ENCODE results near the gene BTBD2.
A peak's percentile ranks its signal among the peaks of the same experiment; 100 is the strongest.
"Not testable (repeated sequence)": the region's sequence is repeated elsewhere in the genome, so short reads cannot be mapped to it uniquely, and the experiment has no call there.

Gene BTBD2

DNA sequence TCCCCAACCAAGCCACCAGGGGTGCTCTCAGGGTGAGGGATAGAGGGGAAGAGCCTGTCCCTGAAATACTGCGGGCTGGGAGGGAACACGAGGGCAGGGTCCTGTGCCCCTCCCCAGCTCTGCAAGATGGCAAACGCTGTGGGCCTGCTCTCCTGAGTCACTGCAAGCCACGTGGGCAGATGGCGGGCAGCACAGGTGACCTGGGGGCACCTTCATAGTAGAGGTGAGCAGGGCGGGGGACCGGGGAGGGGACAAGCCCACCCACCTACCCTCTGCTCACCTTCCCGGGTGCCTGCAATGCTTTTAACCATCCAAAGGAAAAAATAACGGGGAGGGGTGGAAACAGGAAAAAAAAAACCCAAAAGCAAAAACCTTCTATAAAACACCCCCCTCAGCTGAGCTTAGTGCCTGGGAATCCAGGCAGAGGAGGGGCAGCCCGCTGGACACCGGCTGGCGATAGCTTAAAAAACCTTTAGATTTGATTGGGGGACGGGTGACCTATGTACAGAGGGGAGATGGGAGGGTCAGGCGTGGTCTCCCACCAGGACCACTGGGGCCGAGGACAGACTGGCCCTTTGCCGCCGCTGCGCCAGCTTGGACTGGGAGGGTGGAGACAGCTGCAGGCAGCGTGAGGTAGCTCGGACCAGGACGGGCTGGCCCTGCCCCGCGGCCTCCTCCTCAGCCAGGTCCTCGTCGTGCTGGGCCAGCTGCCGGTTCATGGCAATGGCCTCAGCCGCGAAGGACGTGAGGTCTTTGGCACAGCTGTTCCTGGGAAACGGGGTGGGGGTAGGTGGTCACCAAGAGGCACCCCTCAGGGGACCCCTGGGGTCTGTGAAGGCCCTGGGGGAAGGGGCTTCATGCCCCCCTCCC lies 23.8 kb upstream of the BTBD2 start:
- no peak for DNase-seq

DNA sequence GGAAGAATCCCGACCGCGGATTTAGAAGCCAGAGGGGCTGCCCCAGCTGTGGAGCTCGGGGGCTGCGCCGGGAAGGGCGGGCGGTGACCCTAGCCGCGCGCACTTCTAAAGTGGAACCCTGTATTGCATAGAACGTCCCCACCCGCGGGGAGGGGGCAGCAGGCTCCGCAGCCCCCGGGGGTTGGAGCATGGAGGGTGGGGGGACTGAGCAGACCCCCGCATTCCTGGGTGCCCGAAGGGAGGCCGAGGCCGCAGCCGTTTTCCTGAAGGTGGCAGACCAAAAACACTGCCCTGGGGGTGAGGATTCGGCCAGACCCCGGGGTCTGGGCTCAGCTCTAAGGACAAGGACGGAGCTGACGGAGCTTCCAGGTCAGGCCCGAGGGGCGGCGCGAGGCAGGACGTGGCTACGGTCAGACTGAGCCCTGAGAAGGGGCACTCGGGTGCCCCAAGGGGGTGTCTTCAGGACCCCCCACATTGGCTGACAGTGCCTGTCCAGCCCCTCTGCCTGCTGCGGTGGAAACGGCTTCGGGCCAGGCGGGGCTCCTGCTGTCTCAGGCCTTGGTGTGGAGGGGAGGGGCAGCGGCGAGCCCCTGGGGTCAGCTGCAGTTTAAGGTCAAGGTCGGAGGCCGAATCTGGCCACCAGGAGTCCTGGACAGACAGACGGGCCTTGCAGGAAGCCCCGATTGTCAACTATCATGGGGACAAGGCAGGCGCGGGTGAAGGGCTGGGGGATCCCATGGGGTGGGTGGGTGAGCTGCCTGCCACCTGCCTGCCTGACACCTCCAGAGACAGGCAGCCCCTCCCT lies 23.0 kb upstream of the BTBD2 start:
- no peak for DNase-seq

DNA sequence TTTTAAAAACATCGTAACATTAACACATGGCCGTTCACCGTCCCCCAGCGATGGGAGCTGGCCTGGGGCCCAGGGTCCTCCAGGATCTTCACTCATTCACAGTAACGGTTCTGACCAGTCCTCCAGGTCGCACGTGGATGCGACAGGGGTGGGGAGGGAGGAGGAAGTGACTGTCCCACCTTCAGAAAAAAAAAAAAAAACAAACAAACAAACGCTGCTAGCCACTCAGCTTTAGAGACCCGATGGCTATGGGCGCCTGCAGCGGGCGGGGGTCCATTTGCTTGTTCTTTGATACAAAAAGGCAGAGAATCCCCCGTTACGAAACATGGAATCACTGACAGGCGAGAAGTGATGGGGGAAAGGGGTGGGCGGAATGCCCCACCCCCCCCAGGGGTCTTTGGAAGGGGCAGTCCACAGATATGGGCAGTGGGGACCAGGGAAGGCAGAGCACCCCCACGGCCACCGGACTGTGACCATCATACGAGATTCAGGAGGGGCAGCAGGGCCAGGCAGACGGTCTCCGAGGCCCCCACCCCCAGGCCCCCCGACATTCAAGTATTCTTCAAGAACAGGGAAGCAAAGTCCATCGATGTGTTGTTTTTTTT lies 22.2 kb upstream of the BTBD2 start:
- DNase-seq: no peak

DNA sequence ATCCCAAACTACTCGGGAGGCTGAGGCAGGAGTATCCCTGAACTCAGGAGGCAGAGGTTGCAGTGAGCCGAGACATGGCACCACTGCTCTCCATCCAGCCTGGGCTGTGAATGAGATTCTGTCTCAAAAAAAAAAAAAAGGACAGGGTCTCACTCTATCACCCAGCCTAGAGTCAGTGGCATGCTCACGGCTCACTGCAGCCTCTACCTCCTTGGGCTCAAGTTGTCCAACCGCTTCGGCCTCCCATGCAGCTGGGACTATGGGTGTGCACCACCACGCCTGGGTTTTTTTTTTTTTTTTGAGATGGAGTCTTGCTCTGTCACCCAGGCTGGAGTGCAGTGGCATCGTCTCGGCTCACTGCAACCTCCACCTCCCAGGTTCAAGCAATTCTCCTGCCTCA lies 20.9 kb upstream of the BTBD2 start:
- DNase-seq: no peak

DNA sequence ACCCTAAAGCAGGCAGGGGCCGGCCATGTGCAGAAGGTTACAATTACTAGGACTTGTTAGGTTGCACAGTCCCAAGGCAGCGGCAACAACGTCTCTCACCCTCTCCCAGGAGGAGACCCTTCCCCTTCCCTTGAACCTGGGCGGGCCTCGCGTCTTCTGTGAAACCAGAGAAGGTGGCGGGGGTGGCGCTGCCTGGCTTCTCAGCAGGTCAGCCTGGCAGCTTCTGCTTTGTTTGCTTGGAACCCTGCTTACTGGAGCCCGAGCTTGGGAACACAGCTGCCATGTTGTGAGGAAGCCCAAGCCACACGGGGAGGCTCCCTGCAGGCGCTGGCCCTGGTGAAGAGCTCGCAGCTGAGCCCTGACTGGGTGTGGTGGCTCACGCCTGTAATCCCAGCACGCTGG lies 20.1 kb upstream of the BTBD2 start:
- no peak for DNase-seq

DNA sequence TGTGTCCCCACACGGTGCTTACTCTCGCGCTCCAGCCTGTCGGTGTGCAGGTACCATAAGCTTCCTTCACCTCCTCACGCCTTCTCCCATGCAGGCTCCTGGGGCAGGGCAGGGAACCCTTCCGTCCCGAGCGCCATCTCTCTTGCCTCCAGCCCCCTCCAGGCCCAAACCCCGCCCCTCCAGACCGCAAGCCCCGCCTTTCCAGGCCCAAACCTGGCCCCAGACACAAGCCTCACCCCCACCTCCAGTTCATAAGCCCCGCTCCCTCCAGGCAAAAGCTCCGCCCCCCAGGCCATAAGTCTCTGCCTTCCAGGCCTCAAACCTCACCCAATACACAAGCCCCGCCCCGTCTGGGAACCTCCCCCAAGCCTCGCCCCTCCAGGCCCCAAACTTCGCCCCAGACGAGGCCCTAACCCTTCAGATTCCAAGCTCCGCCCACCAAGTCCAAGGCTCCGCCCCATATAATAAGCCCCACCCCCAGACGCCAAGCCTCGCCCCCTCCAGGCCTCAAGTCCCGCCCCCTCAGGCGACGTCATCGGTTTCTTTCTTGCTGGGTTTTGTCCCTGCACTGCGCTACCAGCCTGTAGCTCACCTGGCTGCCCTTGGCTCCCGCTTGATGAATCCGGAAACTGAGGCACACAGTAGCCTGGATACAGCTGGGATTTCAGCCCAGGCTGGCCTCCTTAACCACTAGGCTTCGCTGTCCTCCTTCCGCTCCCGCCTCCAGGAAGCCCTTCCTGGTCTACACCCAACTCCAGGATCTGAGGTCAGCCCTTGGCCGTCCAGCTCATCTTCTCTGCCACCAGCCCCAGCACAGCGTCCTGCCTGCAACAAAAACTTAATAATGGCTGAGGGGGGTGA lies 19.4 kb upstream of the BTBD2 start:
- DNase-seq: peak in 1 of 2 experiments; percentile 36

DNA sequence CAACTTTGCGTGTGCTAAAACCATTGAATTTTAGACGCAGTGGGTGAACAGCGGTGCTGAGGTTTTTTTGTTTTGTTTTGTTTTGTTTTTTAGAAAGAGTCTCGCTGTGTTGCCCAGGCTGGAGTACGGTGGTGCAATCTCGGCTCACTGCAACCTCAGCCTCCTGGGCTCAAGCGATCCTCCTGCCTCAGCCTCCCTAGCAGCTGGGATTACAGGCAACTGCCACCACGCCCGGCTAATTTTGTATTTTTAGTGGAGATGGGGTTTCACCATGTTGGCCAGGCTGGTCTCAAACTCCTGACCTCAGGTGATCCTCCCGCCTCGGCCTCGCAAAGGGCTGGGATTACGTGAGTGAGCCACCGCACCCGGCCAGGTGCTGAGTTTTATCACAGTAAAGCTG lies 18.7 kb upstream of the BTBD2 start:
- not testable (repeated sequence) for DNase-seq

DNA sequence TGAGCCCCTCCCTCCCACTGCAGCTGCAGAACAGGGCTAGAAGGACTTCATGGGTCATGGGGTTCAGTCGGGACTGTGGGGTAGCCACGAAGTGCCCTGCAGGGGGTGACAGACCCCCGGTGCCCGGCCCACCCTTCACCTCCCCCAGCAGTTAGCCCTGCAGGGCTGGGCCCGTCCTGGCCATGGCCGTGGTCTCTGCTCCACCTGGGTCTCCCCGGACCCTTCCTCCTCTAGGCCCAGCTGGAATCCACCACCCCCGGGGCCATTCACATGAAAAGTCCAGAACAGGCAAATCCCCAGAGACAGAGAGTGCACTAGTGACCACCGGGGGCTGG lies 18.3 kb upstream of the BTBD2 start:
- DNase-seq: no peak

DNA sequence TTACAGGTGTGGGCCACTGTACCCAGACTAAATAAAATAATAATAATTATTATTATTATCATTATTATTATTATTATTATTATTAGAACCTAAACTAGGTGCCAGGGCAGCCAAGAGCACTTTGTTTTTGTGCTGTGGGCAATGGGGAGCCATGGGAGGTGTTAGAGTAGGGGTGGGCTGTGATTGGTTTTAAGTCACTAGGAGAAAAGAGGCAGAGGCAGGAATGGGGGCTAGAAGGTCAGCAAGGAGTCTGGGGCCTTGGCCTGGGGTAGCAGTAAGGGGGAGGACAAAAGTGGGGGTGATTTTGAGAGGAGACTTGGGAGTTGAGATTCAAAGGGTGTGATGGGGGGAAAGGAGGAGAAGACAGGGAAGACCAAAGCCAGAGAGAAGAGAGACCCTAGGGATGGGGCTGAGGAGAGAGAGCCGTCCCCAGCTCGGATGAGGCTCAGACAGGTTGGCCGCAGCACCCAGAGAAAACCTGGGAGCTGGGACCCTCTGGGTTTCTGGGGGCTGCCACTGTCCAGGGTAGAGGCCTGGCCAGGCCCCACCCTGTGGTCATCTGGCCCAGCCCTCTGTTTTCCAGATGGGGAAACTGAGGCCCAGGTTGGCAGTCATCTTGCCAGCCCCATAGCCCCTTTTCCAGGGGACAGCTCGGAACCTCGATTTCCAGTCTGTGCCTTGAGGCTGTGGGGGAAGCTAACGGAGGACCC lies 17.8 kb upstream of the BTBD2 start:
- no peak for DNase-seq

DNA sequence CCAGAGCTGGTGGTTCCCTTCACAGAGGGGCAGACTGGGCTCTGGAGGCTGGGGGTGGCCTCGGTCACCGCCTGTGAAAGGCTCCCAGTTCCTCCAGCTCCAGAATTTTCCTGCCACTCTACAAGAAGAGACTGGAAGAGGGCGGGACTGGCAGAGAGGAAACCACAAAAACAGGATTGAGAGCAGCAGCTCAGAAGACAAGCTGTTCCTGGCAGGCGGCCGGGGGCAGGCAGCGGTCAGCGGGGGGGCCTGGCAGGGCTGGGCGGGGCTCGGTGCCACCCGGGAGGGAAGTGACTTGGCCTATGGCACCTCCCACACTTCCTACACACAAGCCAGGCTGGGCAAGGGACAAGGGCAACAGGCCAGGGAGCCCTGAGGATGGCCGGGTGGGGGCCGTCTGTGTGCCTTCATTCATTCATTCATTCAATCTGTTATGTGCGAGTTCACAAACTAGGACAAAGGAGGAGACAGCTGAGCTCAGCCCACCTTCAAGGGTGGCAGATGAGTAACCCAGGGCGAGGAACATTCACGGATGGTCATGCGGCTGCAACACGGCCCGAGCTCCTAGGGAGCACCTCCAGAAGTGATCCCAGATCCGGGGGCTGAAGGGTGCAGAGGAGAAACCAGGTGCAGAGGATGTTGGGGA lies 16.9 kb upstream of the BTBD2 start:
- DNase-seq: peak; percentile 80 to 97

DNA sequence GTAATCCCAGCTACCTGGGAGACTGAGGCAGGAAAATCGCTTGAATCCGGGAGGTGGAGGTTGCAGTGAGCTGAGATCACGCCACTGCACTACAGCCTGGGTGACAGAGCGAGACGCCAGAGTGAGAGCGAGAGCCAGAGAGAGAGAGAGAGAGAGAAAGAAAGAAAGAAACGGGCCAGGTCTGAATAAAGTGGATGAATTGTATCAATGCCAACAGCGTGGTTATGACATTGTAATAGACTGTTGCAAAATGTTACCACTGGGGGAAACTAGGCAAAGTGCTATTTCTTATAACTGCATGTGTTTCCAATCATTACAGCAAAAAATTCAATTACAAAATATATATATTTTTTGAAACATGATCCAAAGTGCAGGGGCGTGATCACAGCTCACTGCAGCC lies 11.8 kb upstream of the BTBD2 start:
- DNase-seq: peak in 1 of 2 experiments; percentile 15

DNA sequence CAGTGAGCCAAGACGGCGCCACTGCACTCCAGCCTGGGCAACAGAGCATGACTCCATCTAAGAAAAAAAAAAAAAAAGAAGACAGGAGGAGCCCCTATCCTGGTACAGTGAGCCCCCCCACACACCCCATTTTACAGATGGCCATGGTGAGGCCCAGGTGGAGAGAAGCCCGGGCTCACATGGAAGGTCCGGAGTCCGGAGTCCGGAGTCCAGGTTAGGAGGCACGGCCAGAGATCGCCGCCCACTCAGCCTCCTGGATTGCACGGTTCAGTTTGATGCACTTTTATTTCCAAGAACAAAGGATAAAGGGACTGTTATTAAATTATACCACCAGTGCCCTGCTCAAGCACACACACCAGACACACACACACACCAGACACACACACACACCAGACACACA lies 11.3 kb upstream of the BTBD2 start:
- DNase-seq: no peak

DNA sequence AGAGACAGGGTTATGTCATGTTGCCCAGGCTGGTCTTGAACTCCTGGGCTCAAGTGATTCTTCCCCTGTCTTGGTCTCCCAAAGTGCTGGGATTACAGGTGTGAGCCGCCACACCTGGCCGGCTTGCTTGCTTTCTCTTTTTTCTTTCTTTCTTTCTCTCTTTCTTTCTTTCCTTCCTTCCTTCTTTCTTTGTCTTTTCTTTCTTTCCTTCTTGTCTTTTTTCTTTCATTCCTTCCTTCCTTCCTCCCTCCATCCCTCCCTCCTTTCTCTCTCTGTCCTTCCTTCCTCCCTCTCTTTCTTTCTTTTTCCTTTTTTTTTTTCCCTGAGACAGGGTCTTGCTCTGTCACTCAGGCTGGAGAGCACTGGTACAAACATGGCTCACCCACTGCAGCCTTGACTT lies 6.8 kb upstream of the BTBD2 start:
- DNase-seq: no peak

DNA sequence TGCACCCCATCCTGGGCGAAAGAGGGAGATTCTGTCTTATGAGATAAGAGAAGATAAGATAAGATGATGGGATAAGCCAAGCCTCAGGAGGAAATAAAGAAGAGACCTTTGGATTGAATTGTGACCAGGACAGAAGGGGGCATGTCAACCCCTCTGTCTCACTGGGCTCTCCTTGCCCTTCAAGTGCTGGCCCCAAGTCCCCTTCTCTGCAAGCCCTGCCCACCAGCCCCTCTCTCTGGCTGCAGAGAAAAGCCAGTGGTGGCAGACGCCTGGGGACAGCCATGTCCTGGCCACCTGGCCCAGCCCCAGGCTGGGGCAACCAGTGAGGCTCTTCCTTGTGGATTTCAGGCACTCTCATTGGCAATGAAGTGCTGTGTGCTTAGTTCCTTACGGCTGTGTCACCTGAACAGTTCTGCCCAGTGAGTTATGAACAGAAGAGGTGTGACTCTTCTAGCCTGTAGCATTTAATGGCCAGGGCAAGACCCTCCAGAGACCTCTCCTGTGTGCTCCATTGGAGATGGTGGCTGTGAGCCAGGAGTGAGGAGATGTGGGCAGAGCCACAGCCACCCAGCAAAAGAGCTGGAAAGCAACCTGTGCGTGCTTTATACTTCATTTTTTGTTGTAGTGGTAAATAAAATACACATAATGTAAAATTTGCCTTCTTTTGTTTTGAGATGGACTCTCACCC lies 6.1 kb upstream of the BTBD2 start:
- no peak for DNase-seq

DNA sequence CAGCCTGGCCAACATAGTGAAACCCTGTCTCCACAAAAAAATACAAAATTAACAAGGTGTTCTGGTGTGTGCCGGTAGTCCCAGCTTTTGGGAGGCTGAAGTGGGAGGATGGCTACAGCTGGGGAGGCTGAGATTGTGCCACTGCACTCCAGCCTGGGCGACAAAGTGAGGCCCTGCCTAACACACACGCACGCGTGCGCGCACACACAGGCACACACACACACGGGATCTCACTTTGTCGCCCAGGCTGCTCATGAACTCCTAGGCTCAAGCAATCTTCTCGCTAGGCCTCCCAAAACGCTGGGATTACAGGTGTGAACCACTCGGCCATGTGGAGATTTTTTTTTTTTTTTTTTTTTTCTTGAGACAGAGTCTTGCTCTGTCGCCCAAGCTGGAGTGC lies 3.2 kb upstream of the BTBD2 start:
- DNase-seq: no peak

DNA sequence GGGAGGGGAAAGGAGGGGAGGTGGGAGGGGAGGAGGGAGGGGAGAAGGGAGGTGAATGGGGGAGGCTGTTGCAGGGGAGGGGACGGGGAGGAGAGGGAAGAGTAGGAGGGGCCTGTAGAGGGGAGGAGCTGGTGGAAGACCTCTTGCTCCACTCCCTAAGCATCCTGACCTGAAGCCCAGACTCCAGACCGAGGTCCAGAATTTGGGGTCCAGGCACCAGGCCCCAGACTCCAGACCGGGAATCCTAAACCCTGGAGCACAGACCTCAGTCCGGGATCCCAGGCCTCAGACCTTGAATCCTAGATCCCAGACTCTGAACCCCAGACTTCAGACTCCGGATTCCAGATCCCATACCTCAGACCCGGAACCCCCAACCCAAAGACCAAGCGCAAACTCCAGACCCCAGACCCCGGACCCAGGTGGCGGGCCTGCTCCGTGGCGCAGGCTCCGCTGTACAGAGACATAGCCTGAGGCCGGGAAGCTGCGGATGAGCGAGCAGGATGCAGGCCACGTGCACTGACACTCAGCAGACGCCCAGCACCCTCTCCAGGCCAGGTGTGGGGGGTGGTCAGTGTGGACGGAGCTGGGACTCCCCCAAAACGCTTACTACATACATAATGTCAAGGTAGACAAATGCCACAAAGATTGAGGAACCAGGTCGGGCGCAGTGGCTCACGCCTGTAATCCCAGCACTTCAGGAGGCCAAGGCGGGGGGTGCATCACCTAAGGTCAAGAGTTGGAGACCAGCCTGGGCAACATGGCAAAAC lies 710 bp upstream of the BTBD2 start:
- peak; percentile 27 to 69 for DNase-seq

DNA sequence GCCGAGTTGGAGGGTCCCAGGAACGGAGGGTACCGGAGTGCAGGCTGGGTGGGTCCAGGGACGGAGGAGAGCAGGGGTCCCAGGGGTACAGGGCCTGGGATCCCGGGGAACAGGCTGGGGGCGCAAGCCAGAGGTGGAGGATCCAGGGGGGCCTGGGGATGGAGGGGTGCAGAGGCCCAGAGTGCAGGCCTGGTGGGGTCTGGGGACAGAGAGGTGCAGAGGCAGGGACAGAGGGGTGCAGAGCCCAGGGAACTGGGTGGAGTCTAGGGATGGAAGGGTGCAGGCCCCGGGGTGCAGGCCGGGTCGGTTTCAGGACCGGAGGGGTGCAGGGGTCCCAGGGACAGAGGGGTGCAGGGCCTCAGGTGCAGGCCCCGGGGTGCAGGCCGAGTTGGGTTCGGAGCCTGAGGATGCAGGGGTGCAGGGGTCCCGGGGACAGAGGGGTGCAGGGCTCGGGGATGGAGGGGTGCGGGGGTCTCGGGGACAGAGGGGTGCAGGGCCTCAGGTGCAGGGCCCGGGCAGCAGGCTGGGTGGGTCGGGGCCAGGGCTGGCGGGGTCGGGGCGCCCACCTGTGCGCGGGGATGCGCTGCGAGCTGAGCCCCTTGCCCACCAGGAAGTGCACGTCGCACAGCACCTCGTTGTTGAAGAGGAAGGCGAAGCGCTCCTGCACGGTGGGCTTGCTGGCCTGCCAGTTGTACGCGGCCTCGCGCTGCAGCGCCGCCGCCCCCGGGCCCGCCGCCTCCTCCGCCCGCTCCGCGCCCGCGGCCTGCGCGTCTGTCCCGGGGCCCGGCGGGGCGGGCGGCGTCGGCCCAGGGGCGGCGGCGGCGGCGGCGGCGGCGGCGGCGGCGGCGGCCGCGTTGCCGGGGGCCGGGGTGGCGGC lies 545 bp downstream of the BTBD2 start:
- DNase-seq: no peak

DNA sequence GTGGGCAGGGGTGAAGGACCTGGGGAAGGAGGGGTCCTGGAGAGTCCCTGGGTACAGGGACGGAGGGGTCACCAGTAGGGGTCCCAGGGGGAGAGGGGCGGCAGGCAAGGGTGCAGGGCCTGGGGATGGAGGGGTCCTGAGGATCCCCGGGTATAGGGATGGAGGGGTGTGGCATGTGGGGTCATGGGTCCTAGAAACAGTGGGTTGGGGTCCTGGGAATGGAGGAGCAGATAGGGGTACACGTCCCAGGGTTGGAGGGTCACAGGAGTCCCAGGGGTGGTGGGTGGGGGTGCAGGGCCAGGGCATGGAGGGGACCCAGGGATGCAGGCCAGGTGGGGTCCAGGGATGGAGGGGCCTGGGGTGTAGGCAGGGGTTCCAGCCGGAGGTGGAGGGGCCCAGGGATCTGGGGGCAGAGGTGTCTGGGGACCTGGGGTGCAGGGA lies 1.4 kb downstream of the BTBD2 start:
- no peak for DNase-seq

DNA sequence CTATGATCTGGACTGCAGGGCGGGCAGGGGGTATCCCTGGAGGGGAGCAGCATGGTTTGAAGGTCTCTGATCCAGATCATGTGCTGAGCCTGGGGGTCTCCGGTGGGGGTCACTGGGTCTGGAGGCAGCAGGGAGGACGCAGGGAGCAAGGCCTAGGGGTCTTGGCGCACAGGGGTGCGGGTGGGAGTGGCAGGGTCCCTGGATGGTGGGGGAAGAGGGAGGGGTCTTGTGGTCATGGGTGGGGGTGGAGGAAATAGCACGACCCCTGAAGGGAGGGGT lies 1.9 kb downstream of the BTBD2 start:
- no peak for DNase-seq
